Panc1 (cell line): ENCODE results near the gene GPD2.

Experiments
- POLR2AphosphoS5 ChIP-seq: IDR thresholded peaks from 2 replicates; pipeline ENCODE4 v1.6.1; 2012; ENCODE audit warnings: mild to moderate bottlenecking, low read depth, low read length, moderate library complexity
- REST ChIP-seq, 2 experiments: IDR thresholded peaks; 2 replicates each; pipeline ENCODE4 v1.6.1; 2011 to 2012; ENCODE audit warnings: low read depth in 2 of 2, control low read depth in 1 of 2, low read length in 1 of 2, mild to moderate bottlenecking in 1 of 2, moderate library complexity in 1 of 2; ENCODE audit not compliant: insufficient read depth in 1 of 2
- SIN3A ChIP-seq: IDR thresholded peaks from 2 replicates; pipeline ENCODE4 v1.6.1; 2012; ENCODE audit warnings: low read depth, mild to moderate bottlenecking, low read length, moderate library complexity, borderline replicate concordance; ENCODE audit not compliant: insufficient read depth

GRCh38 chr2:156423674-156424282, 12.4 kb upstream of the GPD2 start:
- no peak for TF ChIP-seq REST (IDR thresholded peaks at IDR 0.05; ENCODE audit: insufficient read depth in 1 of 2, low read depth in 2 of 2, low read length in 1 of 2)
- no peak for TF ChIP-seq POLR2AphosphoS5
- TF ChIP-seq SIN3A: no peak
